Endothelial cell of umbilical vein (primary cell): Measurements from ENCODE around the gene PCSK6. TPM values are rescaled to one million over a fixed set of nuclear protein-coding genes. Genes with fewer than 3 reads are reported as not detected.

ENCODE experiments used
- BruUV-seq: library from RNA; stranded (reverse); fragments of 400-500 nt; replicated peaks from 2 replicates; lab custom pipeline; 2021; lab: Mats Ljungman, UMichigan
- CTCF ChIA-PET: fragments of 300-600, 350-600 bp; sonication (Branson Sonifier 250); formaldehyde crosslinking; loops from one replicate; lab custom pipeline; 2021; ENCODE audit warnings: antibody characterized with exemption, inconsistent platforms; lab: Charles Lee
- POLR2A ChIA-PET: fragments of 300-600, 350-600 bp; sonication (Branson Sonifier 250); formaldehyde crosslinking; loops from one replicate; lab custom pipeline; 2021; ENCODE audit warnings: antibody characterized with exemption, inconsistent platforms; lab: Charles Lee
- DNase-seq: peaks from one replicate; pipeline ENCODE4 v3.0.0-alpha.2; 2011; ENCODE audit warnings: low read depth, low spot score
- FAIRE-seq: peaks from 2 replicates; lab custom pipeline; 2011; peaks lifted over from hg19 to GRCh38; lab: Jason Lieb, UNC
- H2AFZ ChIP-seq: 2 replicates; pipeline ENCODE4 v1.6.0; 2012; ENCODE audit warnings: low read depth, low read length, control low read depth, inconsistent platforms
- H3K27ac ChIP-seq: 2 replicates; pipeline ENCODE4 v1.5.1; 2011; ENCODE audit warnings: low read depth, mild to moderate bottlenecking, control low read depth, low read length, moderate library complexity; ENCODE audit not compliant: insufficient read depth
- H3K27me3 ChIP-seq, 2 experiments: 2 replicates each; pipeline versions ENCODE4 v1.6.0 to v1.6.1; 2011; ENCODE audit warnings: low read length in 2 of 2, mixed read lengths in 1 of 2; ENCODE audit not compliant: control insufficient read depth in 2 of 2, insufficient read depth in 2 of 2
- H3K36me3 ChIP-seq, 2 experiments: 2 replicates in 1 of 2; 3 replicates in 1 of 2; pipeline ENCODE4 v1.5.1; 2011; ENCODE audit warnings: low read length in 2 of 2, mild to moderate bottlenecking in 1 of 2, moderate library complexity in 1 of 2; ENCODE audit not compliant: control insufficient read depth in 2 of 2, insufficient read depth in 2 of 2; ENCODE audit errors: extremely low read depth in 1 of 2
- H3K4me1 ChIP-seq: 3 replicates; pipeline ENCODE4 v1.5.1; 2011; ENCODE audit warnings: mild to moderate bottlenecking, low read length; ENCODE audit not compliant: control insufficient read depth, insufficient read depth; ENCODE audit errors: extremely low read depth
- H3K4me2 ChIP-seq: 2 replicates; pipeline ENCODE4 v1.6.1; 2011; ENCODE audit warnings: low read length, control low read depth, mixed read lengths; ENCODE audit not compliant: insufficient read depth
- H3K4me3 ChIP-seq, 3 experiments: fragments of 200-600 bp in 1 of 3; sonication (generic), shearing (Covaris generic) in 1 of 3; replicated peaks in 1 of 3; 2 replicates each; pipeline ENCODE4 v1.5.1; 2011 to 2016; ENCODE audit warnings: control low read depth in 3 of 3, low read length in 3 of 3, mild to moderate bottlenecking in 2 of 3, inconsistent platforms in 1 of 3, low read depth in 1 of 3, moderate library complexity in 1 of 3; ENCODE audit not compliant: insufficient read depth in 1 of 3
- H3K79me2 ChIP-seq: 2 replicates; pipeline ENCODE4 v1.6.0; 2012; ENCODE audit warnings: low read length, inconsistent platforms; ENCODE audit not compliant: control insufficient read depth, insufficient read depth
- H3K9ac ChIP-seq: replicated peaks from 2 replicates; pipeline ENCODE3; 2011; ENCODE audit warnings: low read length, control low read depth; ENCODE audit not compliant: insufficient read depth; ENCODE audit errors: extremely low read depth
- H3K9me1 ChIP-seq: replicated peaks from 3 replicates; pipeline ENCODE4 v1.6.0; 2011; ENCODE audit warnings: mild to moderate bottlenecking, low read length; ENCODE audit not compliant: control insufficient read depth, insufficient read depth; ENCODE audit errors: extremely low read depth
- H3K9me3 ChIP-seq: replicated peaks from 2 replicates; pipeline ENCODE4 v1.5.1; 2012; ENCODE audit warnings: low read length, inconsistent platforms; ENCODE audit not compliant: control insufficient read depth, insufficient read depth
- H4K20me1 ChIP-seq: replicated peaks from 2 replicates; pipeline ENCODE3; 2011; ENCODE audit warnings: mild to moderate bottlenecking, low read length; ENCODE audit not compliant: control insufficient read depth, insufficient read depth; ENCODE audit errors: extremely low read depth
- EZH2 ChIP-seq: IDR thresholded peaks from 2 replicates; pipeline ENCODE4 v1.6.1; 2012; ENCODE audit warnings: borderline replicate concordance, low read depth, mild to moderate bottlenecking, moderate library complexity, low read length, inconsistent platforms; ENCODE audit not compliant: severe bottlenecking
- FOS ChIP-seq: IDR thresholded peaks from 2 replicates; pipeline ENCODE4 v1.6.1; 2011; ENCODE audit warnings: mild to moderate bottlenecking, low read length, moderate library complexity, borderline replicate concordance; ENCODE audit not compliant: insufficient read depth
- GATA2 ChIP-seq: IDR thresholded peaks from 2 replicates; pipeline ENCODE4 v1.7.0; 2011; ENCODE audit warnings: low read depth, mild to moderate bottlenecking, moderate library complexity, mixed read lengths, low read length; ENCODE audit not compliant: insufficient read length, insufficient read depth
- JUN ChIP-seq: IDR thresholded peaks from 2 replicates; pipeline ENCODE4 v1.6.1; 2011; ENCODE audit warnings: borderline replicate concordance, low read depth; ENCODE audit not compliant: insufficient read length, insufficient read depth
- MYC ChIP-seq: IDR thresholded peaks from one replicate; pipeline ENCODE4 v1.6.1; 2011; ENCODE audit warnings: mild to moderate bottlenecking, low read depth, low read length
- POLR2A ChIP-seq: IDR thresholded peaks from 2 replicates; pipeline ENCODE4 v1.6.1; 2012; ENCODE audit warnings: low read depth, mild to moderate bottlenecking, control low read depth, low read length
- POLR2AphosphoS5 ChIP-seq: IDR thresholded peaks from 2 replicates; pipeline ENCODE4 v1.6.1; 2012; ENCODE audit warnings: low read depth, mild to moderate bottlenecking, control low read depth, low read length, moderate library complexity; ENCODE audit not compliant: insufficient read depth
- dilution Hi-C: fragments of 300-500 bp; cut with MboI; formaldehyde crosslinking; loops from one replicate; pipeline ENCODE4 v1.15.0; 2019; ENCODE audit warnings: low sequenced_read_pairs; ENCODE audit not compliant: extremely low pct_ligation_motif_present
- intact Hi-C: fragments of 100-400 bp; cut with micrococcal nuclease; formaldehyde crosslinking; loops from one replicate; pipeline ENCODE4 v1.10.0; 2022
- polyA plus RNA-seq, 4 experiments: library from polyadenylated mRNA; depleted of rRNA in 3 of 4; stranded (reverse) in 3 of 4; unstranded in 1 of 4; fragments of >200 nt; gene quantifications; 2 replicates each; pipeline versions ENCODE4 v1.2.1 to v1.2.3, GENCODE V29; 2011 to 2012; ENCODE audit warnings: missing spikeins in 1 of 4
- total RNA-seq: library from RNA; stranded (reverse); gene quantifications from 2 replicates; pipeline ENCODE4 v1.2.3, GENCODE V29; 2021
- TF ChIP-seq, protein P1 (sequence below): IDR thresholded peaks from 2 replicates; pipeline ENCODE4 v1.6.1; 2011; ENCODE audit not compliant: insufficient read depth, insufficient read length
- TF ChIP-seq, protein P2 (sequence below), 2 donors: IDR thresholded peaks; 1 replicate in 1 of 2; 2 replicates in 1 of 2; pipeline ENCODE4 v1.5.1; 2011; ENCODE audit warnings: low read length in 2 of 2, mild to moderate bottlenecking in 2 of 2, moderate library complexity in 2 of 2, control low read depth in 1 of 2, inconsistent platforms in 1 of 2, low read depth in 1 of 2; ENCODE audit not compliant: insufficient read depth in 1 of 2; ENCODE audit errors: extremely low read depth in 1 of 2

PCSK6 gene
- total and polyA plus RNA-seq, 2 donors (not counting 3 experiments of a cell fraction or from before 2014, with no cell fraction given) = 0.18 to 0.69 TPM

DNA sequence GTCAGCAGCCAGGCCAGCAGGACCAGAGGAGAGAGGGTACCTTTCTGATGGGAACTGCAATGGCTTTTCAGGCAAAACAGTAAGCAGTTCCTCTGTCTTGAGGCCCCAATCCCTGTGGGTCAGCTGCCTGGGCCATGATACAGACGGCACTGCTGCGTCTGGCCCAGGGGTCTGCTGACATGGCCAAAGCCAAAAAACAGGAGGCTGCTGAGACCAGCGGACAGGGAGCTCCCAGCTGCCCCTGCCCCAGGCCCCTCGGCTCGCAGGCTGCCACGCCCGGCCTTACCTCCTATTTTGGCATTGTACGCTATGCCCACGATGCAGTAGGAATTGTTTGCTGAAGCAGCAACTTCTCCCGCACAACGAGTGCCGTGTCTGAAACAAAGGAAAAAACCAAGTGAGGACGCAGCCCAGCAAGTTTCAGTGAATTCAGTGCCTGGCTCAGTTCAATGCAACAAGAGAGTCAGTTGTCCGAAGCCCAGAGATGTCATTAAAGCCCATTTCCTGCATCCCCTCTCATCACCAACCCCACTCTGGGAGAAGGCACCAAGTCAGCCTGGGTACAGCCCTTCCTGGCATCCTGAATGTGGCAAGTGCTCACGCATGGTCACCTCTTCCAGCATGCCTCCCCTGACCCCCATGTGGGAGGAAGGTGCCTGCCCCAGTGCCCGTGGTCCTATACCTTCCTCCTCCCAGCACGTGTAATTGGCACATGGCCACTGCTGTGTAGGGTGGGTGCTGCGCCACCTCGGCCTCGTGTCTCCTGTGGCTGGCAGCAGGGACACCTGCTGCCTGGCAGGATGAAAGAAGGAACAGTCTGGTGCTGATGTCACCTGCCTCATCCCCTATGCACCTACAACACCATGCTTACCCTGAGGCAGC lies 61.7 kb downstream of the PCSK6 start:
- no peaks in the 10 kb centered on the region for H4K20me1 ChIP-seq
- no peaks in the 10 kb centered on the region for H3K4me1 ChIP-seq
- no peak overlapping the region for H3K27ac ChIP-seq
- POLR2A ChIA-PET = no interaction called here
- no peaks in the 10 kb centered on the region for H3K9me1 ChIP-seq
- H3K27me3 ChIP-seq = no peaks in the 10 kb centered on the region
- no peaks in the 10 kb centered on the region for H3K36me3 ChIP-seq
- intact Hi-C loops = no loop called here
- TF ChIP-seq, protein P1, sequence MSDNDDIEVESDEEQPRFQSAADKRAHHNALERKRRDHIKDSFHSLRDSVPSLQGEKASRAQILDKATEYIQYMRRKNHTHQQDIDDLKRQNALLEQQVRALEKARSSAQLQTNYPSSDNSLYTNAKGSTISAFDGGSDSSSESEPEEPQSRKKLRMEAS = no peak
- TF ChIP-seq MYC = no peak
- TF ChIP-seq FOS = no peak
- no peak for TF ChIP-seq GATA2
- no peak for TF ChIP-seq POLR2AphosphoS5
- TF ChIP-seq JUN = no peak
- TF ChIP-seq, protein P2, sequence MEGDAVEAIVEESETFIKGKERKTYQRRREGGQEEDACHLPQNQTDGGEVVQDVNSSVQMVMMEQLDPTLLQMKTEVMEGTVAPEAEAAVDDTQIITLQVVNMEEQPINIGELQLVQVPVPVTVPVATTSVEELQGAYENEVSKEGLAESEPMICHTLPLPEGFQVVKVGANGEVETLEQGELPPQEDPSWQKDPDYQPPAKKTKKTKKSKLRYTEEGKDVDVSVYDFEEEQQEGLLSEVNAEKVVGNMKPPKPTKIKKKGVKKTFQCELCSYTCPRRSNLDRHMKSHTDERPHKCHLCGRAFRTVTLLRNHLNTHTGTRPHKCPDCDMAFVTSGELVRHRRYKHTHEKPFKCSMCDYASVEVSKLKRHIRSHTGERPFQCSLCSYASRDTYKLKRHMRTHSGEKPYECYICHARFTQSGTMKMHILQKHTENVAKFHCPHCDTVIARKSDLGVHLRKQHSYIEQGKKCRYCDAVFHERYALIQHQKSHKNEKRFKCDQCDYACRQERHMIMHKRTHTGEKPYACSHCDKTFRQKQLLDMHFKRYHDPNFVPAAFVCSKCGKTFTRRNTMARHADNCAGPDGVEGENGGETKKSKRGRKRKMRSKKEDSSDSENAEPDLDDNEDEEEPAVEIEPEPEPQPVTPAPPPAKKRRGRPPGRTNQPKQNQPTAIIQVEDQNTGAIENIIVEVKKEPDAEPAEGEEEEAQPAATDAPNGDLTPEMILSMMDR (IDR thresholded peaks at IDR 0.05; ENCODE audit: extremely low read depth in 1 of 2, insufficient read depth in 1 of 2, low read depth in 1 of 2, low read length in 2 of 2) = no peak
- TF ChIP-seq POLR2A = no peak
- no peak for TF ChIP-seq EZH2
- FAIRE-seq = no peak
- no peak overlapping the region for H3K4me3 ChIP-seq
- H3K9me3 ChIP-seq = no peaks in the 10 kb centered on the region
- DNase-seq = no peak
- CTCF ChIA-PET = interaction anchor here (1.0 kb wide), 1 partner anchor 66 kb away, joined by 3 read pairs; no protein-coding TSS in a partner anchor
- dilution Hi-C loops = no loop called here
- no peak overlapping the region for H3K9ac ChIP-seq
- no peak overlapping the region for H2AFZ ChIP-seq
- H3K4me2 ChIP-seq = no peak overlapping the region
- BruUV-seq = no TSS peak
- no peaks in the 10 kb centered on the region for H3K79me2 ChIP-seq
